ENCODE data around the gene RXRG.

DNA sequence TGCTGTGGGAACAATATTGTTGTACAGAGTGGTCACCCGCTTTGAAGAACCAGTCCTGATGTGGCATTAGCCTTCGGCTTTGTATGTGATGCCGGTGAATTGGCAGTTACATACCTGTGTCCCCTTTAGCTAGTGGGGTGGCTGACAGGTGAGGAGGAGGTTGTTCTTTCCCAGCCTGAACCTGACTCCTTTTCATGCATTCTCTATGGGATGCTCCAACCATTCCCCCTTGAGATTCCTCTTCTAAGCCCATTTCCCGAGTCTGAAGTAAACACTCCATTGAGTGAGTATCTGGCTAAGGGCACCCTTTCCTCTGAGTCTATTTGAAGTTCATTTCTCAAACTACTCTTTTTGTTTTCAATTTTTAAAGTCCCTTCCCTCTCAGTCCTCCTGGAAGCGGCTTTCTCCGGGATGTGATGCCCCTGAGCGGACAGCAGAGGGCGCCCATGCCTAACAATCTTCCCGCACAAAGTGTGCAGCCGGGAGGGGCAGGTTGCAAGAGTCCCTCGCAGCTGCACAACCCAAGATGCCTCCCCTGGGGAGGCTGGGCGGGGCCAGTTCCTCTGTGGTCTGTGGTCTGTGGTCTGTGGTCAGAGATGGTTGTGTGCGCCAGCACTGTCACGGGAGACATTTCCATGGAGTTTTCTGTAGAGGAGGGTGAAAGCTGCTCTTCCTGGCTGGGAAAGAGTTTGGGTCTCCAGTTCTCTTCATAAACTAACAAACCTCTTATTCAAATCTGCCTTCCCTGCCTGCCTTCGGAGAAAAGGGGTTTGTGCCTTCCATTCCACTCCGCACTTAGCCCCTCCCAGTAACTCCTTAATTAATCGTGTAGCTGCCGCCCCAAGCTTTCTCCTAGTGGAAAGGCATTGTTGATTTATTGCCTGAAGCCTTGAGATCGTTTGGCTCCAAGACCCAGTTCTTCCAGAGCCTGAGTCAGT, 52.0 kb downstream of the RXRG start:
- TF ChIP-seq POLR2AphosphoS5 (IDR thresholded peaks at IDR 0.05; ENCODE audit: low read depth, low read length) (no peak), POLR2A (IDR thresholded peaks at IDR 0.05; ENCODE audit: control extremely low read depth in 1 of 2, low read depth in 2 of 2, low read length in 2 of 2) (no peak), RXRA (IDR thresholded peaks at IDR 0.05; ENCODE audit: insufficient read depth, low read depth, low read length) (no peak), CEBPB (IDR thresholded peaks at IDR 0.05; ENCODE audit: low read depth, low read length) (no peak)
- TF ChIP-seq, protein P1, sequence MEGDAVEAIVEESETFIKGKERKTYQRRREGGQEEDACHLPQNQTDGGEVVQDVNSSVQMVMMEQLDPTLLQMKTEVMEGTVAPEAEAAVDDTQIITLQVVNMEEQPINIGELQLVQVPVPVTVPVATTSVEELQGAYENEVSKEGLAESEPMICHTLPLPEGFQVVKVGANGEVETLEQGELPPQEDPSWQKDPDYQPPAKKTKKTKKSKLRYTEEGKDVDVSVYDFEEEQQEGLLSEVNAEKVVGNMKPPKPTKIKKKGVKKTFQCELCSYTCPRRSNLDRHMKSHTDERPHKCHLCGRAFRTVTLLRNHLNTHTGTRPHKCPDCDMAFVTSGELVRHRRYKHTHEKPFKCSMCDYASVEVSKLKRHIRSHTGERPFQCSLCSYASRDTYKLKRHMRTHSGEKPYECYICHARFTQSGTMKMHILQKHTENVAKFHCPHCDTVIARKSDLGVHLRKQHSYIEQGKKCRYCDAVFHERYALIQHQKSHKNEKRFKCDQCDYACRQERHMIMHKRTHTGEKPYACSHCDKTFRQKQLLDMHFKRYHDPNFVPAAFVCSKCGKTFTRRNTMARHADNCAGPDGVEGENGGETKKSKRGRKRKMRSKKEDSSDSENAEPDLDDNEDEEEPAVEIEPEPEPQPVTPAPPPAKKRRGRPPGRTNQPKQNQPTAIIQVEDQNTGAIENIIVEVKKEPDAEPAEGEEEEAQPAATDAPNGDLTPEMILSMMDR (IDR thresholded peaks at IDR 0.05; ENCODE audit: control extremely low read depth in 1 of 3, insufficient read depth in 1 of 3, low read depth in 1 of 3, low read length in 3 of 3), result peak; percentile 85 to 92 (median 88)
